Fibroblast of lung (primary cell): ENCODE measurements around the gene PDE11A.

Experiments used
- CTCF ChIP-seq, 2 donors: IDR thresholded peaks in 1 of 2; conservative IDR thresholded peaks in 1 of 2; 1 replicate in 1 of 2; 2 replicates in 1 of 2; pipeline ENCODE4 v1.5.1; 2011 to 2012; ENCODE audit warnings: low read length in 2 of 2, control low read depth in 1 of 2, inconsistent platforms in 1 of 2, low read depth in 1 of 2, mild to moderate bottlenecking in 1 of 2
- EZH2 ChIP-seq: IDR thresholded peaks from 2 replicates; pipeline ENCODE4 v1.5.1; 2012; ENCODE audit warnings: low read length, control low read depth, mild to moderate bottlenecking; ENCODE audit errors: missing control alignments

GRCh38 chr2:177822941-177823340 lies 249.6 kb downstream of the PDE11A start:
- no peak for TF ChIP-seq CTCF (conservative IDR thresholded peaks at IDR 0.05 in 1 of 2, IDR thresholded peaks at IDR 0.05 in 1 of 2; ENCODE audit: low read depth in 1 of 2, low read length in 2 of 2)
- TF ChIP-seq EZH2: no peak
